AG04450 (cell line): ENCODE results near the gene RNF13. TPM values are rescaled to one million over a fixed set of nuclear protein-coding genes. Genes with fewer than 3 reads are reported as not detected.

ENCODE experiments used
- CTCF ChIA-PET: fragments of 300-600, 350-600 bp; formaldehyde crosslinking; extraction: SDS; loops from one replicate; lab custom pipeline; 2022; ENCODE audit warnings: antibody characterized with exemption, inconsistent platforms; lab: Charles Lee
- POLR2A ChIA-PET: fragments of 350-600 bp; formaldehyde crosslinking; extraction: SDS; loops from one replicate; lab custom pipeline; 2021; ENCODE audit warnings: antibody characterized with exemption, inconsistent platforms; lab: Yijun Ruan, JAX
- DNase-seq: peaks from one replicate; pipeline ENCODE4 v3.0.0-alpha.2; 2011; ENCODE audit warnings: low read depth, low spot score
- H3K27ac ChIP-seq: one replicate; pipeline ENCODE4 v1.5.1; 2012; ENCODE audit warnings: low read depth, low read length, control low read depth
- H3K27me3 ChIP-seq: one replicate; pipeline ENCODE4 v1.6.0; 2012; ENCODE audit warnings: low read length; ENCODE audit not compliant: control insufficient read depth, insufficient read depth
- H3K4me3 ChIP-seq: 2 replicates; pipeline ENCODE4 v1.5.1; 2011; ENCODE audit warnings: mild to moderate bottlenecking, low read depth, low read length, control low read depth
- H3K9me3 ChIP-seq: 2 replicates; pipeline ENCODE4 v1.5.1; 2012; ENCODE audit warnings: low read length; ENCODE audit not compliant: control insufficient read depth, insufficient read depth
- polyA plus RNA-seq: library from polyadenylated mRNA; depleted of rRNA; stranded (reverse); fragments of >200 nt; gene quantifications from 2 replicates; pipeline ENCODE4 v1.2.3, GENCODE V29; 2011
- TF ChIP-seq, protein P1 (sequence below): IDR thresholded peaks from 2 replicates; pipeline ENCODE4 v1.5.1; 2011; ENCODE audit warnings: low read depth, low read length, control low read depth, inconsistent platforms

The RNF13 gene
- polyA plus RNA-seq, 1 experiment: 46.3 TPM

DNA sequence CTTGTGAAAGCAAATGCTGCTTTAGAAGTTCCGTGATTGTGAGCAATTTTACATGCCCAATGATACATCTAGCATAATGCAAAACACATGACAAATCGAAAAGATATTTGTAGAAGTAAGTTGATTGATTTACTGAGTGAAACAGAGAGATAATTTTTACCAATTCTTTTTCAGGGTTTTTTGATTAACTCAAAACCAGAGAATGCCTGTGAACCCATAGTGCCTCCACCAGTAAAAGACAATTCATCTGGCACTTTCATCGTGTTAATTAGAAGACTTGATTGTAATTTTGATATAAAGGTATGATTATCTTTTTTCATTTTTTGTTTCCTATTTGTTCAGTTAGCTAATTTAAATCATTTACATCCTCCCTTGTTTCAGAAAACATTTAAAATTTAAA is 58.8 kb downstream of the RNF13 start:
- H3K27ac ChIP-seq: no peak overlapping the region
- no peak for DNase-seq
- POLR2A ChIA-PET: no interaction called here
- H3K27me3 ChIP-seq: no peaks in the 10 kb centered on the region
- TF ChIP-seq, protein P1, sequence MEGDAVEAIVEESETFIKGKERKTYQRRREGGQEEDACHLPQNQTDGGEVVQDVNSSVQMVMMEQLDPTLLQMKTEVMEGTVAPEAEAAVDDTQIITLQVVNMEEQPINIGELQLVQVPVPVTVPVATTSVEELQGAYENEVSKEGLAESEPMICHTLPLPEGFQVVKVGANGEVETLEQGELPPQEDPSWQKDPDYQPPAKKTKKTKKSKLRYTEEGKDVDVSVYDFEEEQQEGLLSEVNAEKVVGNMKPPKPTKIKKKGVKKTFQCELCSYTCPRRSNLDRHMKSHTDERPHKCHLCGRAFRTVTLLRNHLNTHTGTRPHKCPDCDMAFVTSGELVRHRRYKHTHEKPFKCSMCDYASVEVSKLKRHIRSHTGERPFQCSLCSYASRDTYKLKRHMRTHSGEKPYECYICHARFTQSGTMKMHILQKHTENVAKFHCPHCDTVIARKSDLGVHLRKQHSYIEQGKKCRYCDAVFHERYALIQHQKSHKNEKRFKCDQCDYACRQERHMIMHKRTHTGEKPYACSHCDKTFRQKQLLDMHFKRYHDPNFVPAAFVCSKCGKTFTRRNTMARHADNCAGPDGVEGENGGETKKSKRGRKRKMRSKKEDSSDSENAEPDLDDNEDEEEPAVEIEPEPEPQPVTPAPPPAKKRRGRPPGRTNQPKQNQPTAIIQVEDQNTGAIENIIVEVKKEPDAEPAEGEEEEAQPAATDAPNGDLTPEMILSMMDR: no peak
- no peak overlapping the region for H3K4me3 ChIP-seq
- CTCF ChIA-PET: no interaction called here
- no peaks in the 10 kb centered on the region; the same call in 1 of the 2 replicates for H3K9me3 ChIP-seq

DNA sequence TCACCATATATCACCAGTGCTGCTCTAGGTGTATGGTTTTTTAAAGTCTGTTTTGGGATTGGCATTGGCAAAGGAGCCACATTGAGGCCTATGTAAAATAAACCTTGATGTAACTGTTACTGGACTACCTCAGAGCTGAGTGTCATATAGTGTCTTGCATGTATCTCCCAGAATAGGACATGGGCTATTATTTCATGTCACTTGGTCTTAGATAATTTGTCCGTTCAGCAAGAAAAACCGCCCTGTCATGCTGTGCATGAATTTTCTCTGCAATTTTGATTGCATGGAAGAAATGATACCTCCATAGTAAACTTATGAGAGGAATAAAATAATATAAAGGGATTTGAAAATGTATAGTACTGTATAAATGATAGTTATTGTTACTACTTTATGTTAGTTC is 59.6 kb downstream of the RNF13 start:
- TF ChIP-seq, protein P1: no peak
- no peak overlapping the region for H3K27ac ChIP-seq
- no peak for DNase-seq
- CTCF ChIA-PET: no interaction called here
- no peaks in the 10 kb centered on the region; the same call in 1 of the 2 replicates for H3K9me3 ChIP-seq
- H3K4me3 ChIP-seq: no peak overlapping the region
- POLR2A ChIA-PET: no interaction called here
- no peaks in the 10 kb centered on the region for H3K27me3 ChIP-seq

DNA sequence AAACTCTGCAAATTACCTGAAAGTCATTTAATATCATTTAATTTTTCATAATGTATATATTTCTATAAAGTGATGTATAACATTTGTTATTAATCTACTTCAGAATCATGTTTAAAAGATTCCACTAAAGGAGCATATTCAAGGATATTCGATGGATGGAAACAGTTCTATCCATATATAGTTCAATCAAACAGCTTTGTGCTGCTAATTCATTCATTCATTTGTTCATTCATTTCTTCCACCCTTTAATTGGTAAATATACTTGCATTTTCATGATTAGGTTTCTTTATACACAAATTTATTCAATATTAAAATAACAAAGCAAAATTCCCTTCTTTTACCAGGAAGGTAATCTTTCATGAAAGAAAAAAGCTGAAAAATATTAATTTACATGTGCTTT is 64.7 kb downstream of the RNF13 start:
- H3K9me3 ChIP-seq: no peaks in the 10 kb centered on the region
- POLR2A ChIA-PET: no interaction called here
- H3K27ac ChIP-seq: no peak overlapping the region
- DNase-seq: no peak
- TF ChIP-seq, protein P1: no peak
- no peaks in the 10 kb centered on the region for H3K27me3 ChIP-seq
- CTCF ChIA-PET: interaction anchor here (0.6 to 0.7 kb wide), 2 partner anchors 12 to 332 kb away, joined by 3 read pairs; no protein-coding TSS in a partner anchor
- no peak overlapping the region for H3K4me3 ChIP-seq

DNA sequence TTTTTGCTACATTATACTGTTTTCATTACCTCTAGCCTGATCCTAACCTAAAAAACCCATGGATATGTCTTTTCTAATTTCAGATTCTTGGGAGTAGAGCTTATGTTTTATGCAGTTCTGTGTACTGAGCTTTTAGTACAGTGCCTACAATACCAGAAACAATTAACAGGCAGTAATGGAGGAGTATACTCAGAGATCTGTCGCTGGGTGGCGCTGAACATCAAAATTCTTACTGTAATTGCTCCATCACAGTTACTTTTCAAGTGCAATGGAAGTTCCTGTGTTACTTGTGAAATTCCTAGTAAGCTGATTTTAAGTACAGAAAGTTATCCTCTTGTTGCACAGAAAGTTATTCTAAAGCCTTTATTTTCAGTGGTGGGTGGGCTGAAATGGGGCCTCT is 66.9 kb downstream of the RNF13 start:
- TF ChIP-seq, protein P1: peak; percentile 76
- CTCF ChIA-PET: interaction anchor here (0.6 to 2.9 kb wide), 72 partner anchors 10 to 669 kb away, joined by 3 to 95 read pairs (median 5); partner anchors contain the start of gene COMMD2
- H3K4me3 ChIP-seq: no peak overlapping the region
- H3K27me3 ChIP-seq: no peaks in the 10 kb centered on the region
- DNase-seq: peak; percentile 16
- no peak overlapping the region for H3K27ac ChIP-seq
- POLR2A ChIA-PET: no interaction called here
- H3K9me3 ChIP-seq: peaks cover 3% of the 10 kb centered on the region; the same call in 1 of the 2 replicates

DNA sequence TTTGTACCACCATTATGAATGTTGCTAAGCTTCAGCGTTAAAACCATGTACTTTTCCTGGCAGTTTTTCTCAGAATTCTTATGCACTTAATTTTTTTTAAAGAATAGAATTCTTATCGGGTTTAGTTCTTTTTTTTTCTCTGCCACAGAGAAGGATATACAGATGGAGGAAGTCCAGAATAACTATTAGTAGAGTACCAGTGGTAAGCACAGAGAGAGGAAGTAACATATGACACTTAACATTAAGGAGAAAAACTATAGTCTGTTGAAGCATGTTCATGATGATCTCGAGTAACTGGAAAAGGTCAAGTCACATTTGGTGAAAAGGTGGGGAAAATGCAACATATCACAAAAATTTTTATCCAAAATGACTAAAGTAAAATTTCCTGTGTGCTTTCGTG is 68.9 kb downstream of the RNF13 start:
- TF ChIP-seq, protein P1: no peak
- POLR2A ChIA-PET: no interaction called here
- H3K9me3 ChIP-seq: peaks cover 3% of the 10 kb centered on the region; the same call in 1 of the 2 replicates
- H3K4me3 ChIP-seq: no peak overlapping the region
- no peak for DNase-seq
- H3K27ac ChIP-seq: no peak overlapping the region
- no peaks in the 10 kb centered on the region for H3K27me3 ChIP-seq
- CTCF ChIA-PET: interaction anchor here (0.9 to 2.9 kb wide), 2 partner anchors 11 to 54 kb away, joined by 3 to 95 read pairs; no protein-coding TSS in a partner anchor
